Measurements from ENCODE around the gene ZNF618.

The ZNF618 gene

DNA sequence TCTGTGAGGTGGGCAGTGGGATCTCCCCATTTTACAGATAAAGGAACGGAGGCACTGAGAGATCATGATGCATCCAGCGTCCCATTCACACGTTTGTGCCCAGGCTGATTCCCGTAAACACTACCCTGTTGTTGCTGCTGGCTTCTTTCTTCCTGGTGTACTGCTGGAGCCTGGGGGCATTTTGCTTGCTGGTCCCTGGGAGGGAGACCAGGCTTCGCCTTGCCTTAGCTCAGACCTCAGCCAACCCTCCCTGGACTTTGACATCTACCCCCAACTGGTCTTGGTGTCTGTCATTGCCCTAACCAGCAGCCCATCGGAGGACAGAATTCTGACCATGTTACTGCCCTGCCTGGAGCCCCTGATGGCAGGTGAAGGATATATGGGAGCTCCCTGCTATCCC, 82.4 kb downstream of the ZNF618 start:
- no peaks in the 10 kb centered on the region for H3K27me3 Mint-ChIP-seq (ENCODE audit: low read depth)
- H3K4me3 Mint-ChIP-seq = no peak overlapping the region
- H3K4me1 Mint-ChIP-seq (ENCODE audit: low read depth) = no peaks in the 10 kb centered on the region

GRCh38 chr9:113960768-113961167, 84.7 kb downstream of the ZNF618 start:
- no peak overlapping the region for H3K27ac Mint-ChIP-seq
- no peaks in the 10 kb centered on the region for H3K4me1 Mint-ChIP-seq (ENCODE audit: low read depth)
- no peaks in the 10 kb centered on the region for H3K27me3 Mint-ChIP-seq (ENCODE audit: low read depth)
- no peak overlapping the region for H3K4me3 Mint-ChIP-seq
- H3K9me3 Mint-ChIP-seq = no peaks in the 10 kb centered on the region
- no peaks in the 10 kb centered on the region for H3K36me3 Mint-ChIP-seq (ENCODE audit: low read depth)

More for the DNA sequence above, 82.4 kb downstream of the ZNF618 start:
- Mint-ChIP-seq H3K27ac (no peak overlapping the region), H3K9me3 (no peaks in the 10 kb centered on the region), H3K36me3 (ENCODE audit: low read depth) (no peaks in the 10 kb centered on the region)

GRCh38 chr9:113962396-113962795, 86.3 kb downstream of the ZNF618 start:
- Mint-ChIP-seq H3K27ac (no peak overlapping the region), H3K27me3 (ENCODE audit: low read depth) (peaks cover 2% of the 10 kb centered on the region), H3K36me3 (ENCODE audit: low read depth) (no peaks in the 10 kb centered on the region)

DNA sequence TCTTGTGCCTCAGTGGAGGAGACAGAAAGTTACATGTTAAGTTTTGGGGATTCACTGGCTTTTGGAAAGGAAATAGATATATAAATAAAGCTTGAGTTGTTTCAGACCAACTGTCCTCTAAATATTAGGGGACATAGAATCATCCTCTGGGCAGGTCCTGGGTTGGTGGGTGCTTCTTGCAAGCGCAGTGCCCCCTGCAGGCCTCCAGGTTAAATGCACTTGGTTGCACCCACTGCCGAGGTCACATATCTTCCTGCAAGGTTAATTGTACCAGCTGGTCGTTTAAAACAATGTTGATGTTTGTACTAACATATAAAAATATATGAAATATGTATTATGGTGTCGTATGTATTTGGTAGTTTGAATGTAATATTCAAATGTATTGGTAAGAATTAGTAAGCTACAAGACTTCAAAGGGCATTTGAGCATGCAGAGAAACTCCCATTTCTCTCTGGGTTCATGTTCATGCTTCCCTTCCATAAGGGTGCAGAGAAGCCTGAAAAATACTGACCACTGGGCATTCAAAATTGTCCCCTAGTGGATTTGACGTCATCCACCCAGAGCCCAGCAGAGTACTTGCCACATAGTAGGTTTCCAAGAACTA, 87.0 kb downstream of the ZNF618 start:
- Mint-ChIP-seq H3K4me3 (no peak overlapping the region), H3K27me3 (ENCODE audit: low read depth) (peaks cover 4% of the 10 kb centered on the region), H3K9me3 (no peaks in the 10 kb centered on the region), H3K27ac (no peak overlapping the region), H3K36me3 (ENCODE audit: low read depth) (no peaks in the 10 kb centered on the region), H3K4me1 (ENCODE audit: low read depth) (no peaks in the 10 kb centered on the region)

More at GRCh38 chr9:113962396-113962795, 86.3 kb downstream of the ZNF618 start:
- Mint-ChIP-seq H3K4me3 (no peak overlapping the region), H3K9me3 (no peaks in the 10 kb centered on the region), H3K4me1 (ENCODE audit: low read depth) (no peaks in the 10 kb centered on the region)

GRCh38 chr9:113963696-113964494, 87.8 kb downstream of the ZNF618 start:
- H3K4me3 Mint-ChIP-seq = no peak overlapping the region
- no peaks in the 10 kb centered on the region for H3K4me1 Mint-ChIP-seq (ENCODE audit: low read depth)
- no peaks in the 10 kb centered on the region for H3K36me3 Mint-ChIP-seq (ENCODE audit: low read depth)
- H3K27ac Mint-ChIP-seq = no peak overlapping the region
- no peaks in the 10 kb centered on the region for H3K9me3 Mint-ChIP-seq
- peaks cover 4% of the 10 kb centered on the region for H3K27me3 Mint-ChIP-seq (ENCODE audit: low read depth)

DNA sequence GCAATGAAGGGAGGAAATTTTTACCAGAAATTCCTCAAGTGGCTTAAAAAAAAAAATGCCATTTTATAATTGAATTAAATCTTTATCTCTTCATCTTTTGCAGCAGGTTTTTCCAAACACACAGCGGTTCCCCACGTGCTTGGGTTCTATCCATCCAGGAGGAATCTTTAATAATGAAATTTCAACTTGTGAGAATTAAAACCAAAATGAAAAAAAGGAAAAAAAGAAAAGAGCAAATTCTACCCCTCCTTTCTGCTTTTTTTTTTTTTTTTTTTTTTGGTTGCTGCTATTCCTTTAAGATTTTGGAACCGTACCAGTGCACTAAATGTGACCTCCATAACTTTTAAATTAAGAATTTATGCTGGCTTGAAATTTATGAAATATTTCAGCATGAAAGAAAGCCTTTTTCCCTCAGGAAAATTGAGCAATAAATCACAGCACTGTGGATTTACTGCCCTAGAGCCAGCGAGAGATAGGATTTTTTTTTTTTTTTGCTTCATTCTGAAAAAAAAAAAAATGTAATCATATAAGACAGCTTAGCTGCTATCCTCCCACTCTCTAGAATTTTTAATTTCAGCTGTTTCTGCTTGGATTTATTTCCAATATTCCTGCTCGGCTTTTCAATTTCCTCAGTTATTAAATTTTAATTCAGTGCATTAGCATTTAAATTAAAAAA, 88.5 kb downstream of the ZNF618 start:
- Mint-ChIP-seq H3K4me1 (ENCODE audit: low read depth) (no peaks in the 10 kb centered on the region), H3K36me3 (ENCODE audit: low read depth) (no peaks in the 10 kb centered on the region), H3K27me3 (ENCODE audit: low read depth) (peaks cover 4% of the 10 kb centered on the region), H3K9me3 (no peaks in the 10 kb centered on the region), H3K4me3 (no peak overlapping the region), H3K27ac (no peak overlapping the region)

GRCh38 chr9:113966394-113966793, 90.3 kb downstream of the ZNF618 start:
- no peaks in the 10 kb centered on the region for H3K4me1 Mint-ChIP-seq (ENCODE audit: low read depth)
- H3K27ac Mint-ChIP-seq = no peak overlapping the region
- no peak overlapping the region for H3K4me3 Mint-ChIP-seq
- H3K27me3 Mint-ChIP-seq (ENCODE audit: low read depth) = peaks cover 4% of the 10 kb centered on the region
- no peaks in the 10 kb centered on the region for H3K36me3 Mint-ChIP-seq (ENCODE audit: low read depth)
- H3K9me3 Mint-ChIP-seq = no peaks in the 10 kb centered on the region

GRCh38 chr9:113967380-113967779, 91.3 kb downstream of the ZNF618 start:
- Mint-ChIP-seq H3K4me1 (ENCODE audit: low read depth) (no peaks in the 10 kb centered on the region), H3K27ac (no peak overlapping the region), H3K27me3 (ENCODE audit: low read depth) (peaks cover 4% of the 10 kb centered on the region), H3K9me3 (no peaks in the 10 kb centered on the region), H3K36me3 (ENCODE audit: low read depth) (no peaks in the 10 kb centered on the region), H3K4me3 (no peak overlapping the region)

DNA sequence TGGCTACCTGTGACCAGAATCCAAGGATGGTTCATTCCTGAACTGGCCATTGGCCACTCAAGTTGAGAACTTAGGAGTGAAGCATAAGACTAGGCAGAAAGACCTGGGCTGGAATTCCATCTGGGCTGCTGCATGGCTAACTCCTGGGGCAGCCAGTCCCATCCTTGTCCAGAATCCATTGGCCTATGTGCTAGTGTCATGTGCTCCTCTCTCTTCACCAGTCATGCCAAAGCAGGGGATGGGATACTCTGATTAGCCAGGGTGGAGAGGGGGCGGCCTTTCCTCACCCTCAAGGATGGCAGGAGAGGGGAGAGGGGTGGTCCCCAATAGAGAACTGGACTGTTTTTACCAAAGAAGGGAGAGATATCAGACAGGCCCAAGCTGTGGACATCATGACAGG, 93.2 kb downstream of the ZNF618 start:
- no peaks in the 10 kb centered on the region for H3K4me1 Mint-ChIP-seq (ENCODE audit: low read depth)
- H3K27me3 Mint-ChIP-seq (ENCODE audit: low read depth) = peaks cover 4% of the 10 kb centered on the region
- no peaks in the 10 kb centered on the region for H3K9me3 Mint-ChIP-seq
- no peak overlapping the region for H3K4me3 Mint-ChIP-seq
- H3K36me3 Mint-ChIP-seq (ENCODE audit: low read depth) = no peaks in the 10 kb centered on the region
- no peak overlapping the region for H3K27ac Mint-ChIP-seq

DNA sequence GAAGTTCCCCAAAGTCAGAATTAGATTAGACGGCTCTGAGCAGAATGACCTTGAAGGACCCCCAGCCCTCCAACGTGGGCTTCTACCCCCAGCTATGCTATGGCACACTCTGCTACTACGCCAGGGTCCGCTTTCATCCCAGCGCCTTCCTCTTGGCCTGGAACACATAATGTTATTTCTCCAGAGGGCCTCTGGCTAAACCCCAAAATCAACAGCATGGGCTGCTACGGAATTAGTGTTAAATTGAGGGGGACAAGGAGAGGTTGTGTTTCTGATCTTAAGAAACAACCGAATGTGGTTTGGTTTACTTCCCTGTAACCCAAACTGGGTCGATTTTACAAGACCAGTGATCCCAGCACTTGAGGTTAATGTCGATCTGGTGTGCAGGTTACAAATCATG, 97.1 kb downstream of the ZNF618 start:
- H3K4me1 Mint-ChIP-seq (ENCODE audit: low read depth) = no peaks in the 10 kb centered on the region
- H3K27ac Mint-ChIP-seq = no peak overlapping the region
- H3K27me3 Mint-ChIP-seq (ENCODE audit: low read depth) = no peaks in the 10 kb centered on the region
- H3K36me3 Mint-ChIP-seq (ENCODE audit: low read depth) = no peaks in the 10 kb centered on the region
- H3K9me3 Mint-ChIP-seq = no peaks in the 10 kb centered on the region
- no peak overlapping the region for H3K4me3 Mint-ChIP-seq

DNA sequence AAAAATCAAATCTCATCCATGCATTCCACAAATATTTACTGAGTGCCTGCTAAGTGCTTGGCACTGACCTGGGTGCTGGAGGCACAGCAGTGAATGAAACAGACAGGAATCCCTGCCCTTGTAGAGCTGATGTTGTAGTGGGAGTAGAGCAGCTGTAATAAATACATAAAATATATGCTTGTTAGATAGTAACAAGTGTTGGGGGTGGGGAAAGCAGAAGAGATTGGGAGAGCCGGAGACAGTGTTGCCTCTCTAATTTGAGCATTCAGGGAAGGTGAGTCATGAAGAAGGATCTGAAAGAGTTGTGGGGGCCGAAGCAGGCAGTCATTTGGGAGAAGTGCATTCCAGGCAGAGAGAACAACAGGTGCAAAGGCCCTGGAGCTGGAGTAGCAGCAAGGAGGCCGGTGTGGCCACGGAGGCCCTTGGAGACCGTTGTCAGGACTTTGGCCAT, 97.9 kb downstream of the ZNF618 start:
- Mint-ChIP-seq H3K27me3 (ENCODE audit: low read depth) (no peaks in the 10 kb centered on the region), H3K4me3 (no peak overlapping the region), H3K36me3 (ENCODE audit: low read depth) (no peaks in the 10 kb centered on the region), H3K9me3 (no peaks in the 10 kb centered on the region), H3K27ac (no peak overlapping the region), H3K4me1 (ENCODE audit: low read depth) (no peaks in the 10 kb centered on the region)

DNA sequence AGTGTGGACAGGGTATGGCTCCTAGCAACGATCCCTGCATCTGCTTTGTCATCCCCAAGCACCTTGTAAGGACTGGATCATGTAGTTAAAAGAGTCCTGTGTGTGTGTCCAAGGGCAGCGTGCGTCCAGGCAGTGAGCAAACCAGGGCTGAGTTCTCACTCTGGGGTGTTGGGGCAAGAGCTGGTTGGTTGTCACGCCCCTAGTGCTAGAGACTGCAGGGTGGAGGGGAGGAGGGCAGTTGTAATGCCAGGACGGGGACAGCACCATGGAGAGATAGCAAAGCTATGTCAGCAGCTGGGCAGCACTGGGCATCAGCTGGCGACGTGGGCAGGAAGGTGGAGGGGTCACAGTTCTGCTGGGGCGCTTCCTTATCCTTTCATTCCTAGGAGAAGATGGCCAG, 100.8 kb downstream of the ZNF618 start:
- Mint-ChIP-seq H3K27ac (no peak overlapping the region), H3K36me3 (ENCODE audit: low read depth) (no peaks in the 10 kb centered on the region), H3K4me3 (no peak overlapping the region), H3K9me3 (no peaks in the 10 kb centered on the region), H3K4me1 (ENCODE audit: low read depth) (no peaks in the 10 kb centered on the region), H3K27me3 (ENCODE audit: low read depth) (no peaks in the 10 kb centered on the region)

GRCh38 chr9:113978725-113979342, 102.7 kb downstream of the ZNF618 start:
- Mint-ChIP-seq H3K27ac (no peak overlapping the region), H3K4me3 (no peak overlapping the region), H3K27me3 (ENCODE audit: low read depth) (no peaks in the 10 kb centered on the region), H3K4me1 (ENCODE audit: low read depth) (no peaks in the 10 kb centered on the region), H3K36me3 (ENCODE audit: low read depth) (no peaks in the 10 kb centered on the region), H3K9me3 (no peaks in the 10 kb centered on the region)

DNA sequence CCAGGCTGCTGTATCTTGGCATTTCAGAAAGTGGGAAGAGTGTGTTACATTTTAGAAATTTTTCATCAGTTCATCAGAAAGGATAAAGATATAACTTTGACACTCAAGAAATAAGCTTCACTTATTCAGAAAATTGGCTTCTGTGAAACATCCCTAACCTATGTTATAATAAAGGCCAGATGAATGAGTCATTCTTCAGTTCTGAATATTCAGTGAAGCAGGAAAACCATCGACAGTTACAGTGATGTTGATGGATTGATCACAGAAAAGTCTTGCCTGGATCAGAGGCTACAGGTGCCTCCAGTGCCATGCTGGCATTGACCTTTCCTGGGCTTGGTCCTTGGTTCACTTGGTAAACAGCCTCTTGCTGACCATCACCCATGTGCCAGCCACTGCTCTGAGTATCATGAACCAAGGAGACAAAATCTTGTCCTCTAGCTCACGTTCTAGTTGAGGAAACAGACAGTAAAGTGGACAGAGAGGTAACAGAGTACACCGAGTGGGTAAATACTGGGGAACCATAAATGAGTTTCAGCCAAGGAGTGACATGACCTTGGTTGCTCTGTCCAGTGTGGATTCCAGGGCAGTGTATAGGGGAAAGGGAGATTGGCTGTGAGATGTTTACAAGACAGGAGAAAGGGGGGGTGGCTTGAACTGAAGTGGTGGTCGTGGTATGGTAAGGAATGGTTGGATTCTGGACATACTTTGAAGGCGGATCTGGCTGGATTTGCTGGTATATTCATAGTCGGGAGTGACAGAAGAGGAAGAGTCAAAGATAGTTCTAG, 103.4 kb downstream of the ZNF618 start:
- Mint-ChIP-seq H3K9me3 (no peaks in the 10 kb centered on the region), H3K27me3 (ENCODE audit: low read depth) (no peaks in the 10 kb centered on the region), H3K4me1 (ENCODE audit: low read depth) (no peaks in the 10 kb centered on the region), H3K27ac (no peak overlapping the region), H3K4me3 (no peak overlapping the region), H3K36me3 (ENCODE audit: low read depth) (no peaks in the 10 kb centered on the region)

All from T-helper 1 cell treated with Interleukin-12 subunit alpha and Interleukin-12 subunit beta and Interleukin-4 antibody, amounts not matched to agents 30 μg/mL and 1 μg/mL, for 36 hours (primary cell).